ENCODE results near the gene CENPB.

The CENPB gene

DNA sequence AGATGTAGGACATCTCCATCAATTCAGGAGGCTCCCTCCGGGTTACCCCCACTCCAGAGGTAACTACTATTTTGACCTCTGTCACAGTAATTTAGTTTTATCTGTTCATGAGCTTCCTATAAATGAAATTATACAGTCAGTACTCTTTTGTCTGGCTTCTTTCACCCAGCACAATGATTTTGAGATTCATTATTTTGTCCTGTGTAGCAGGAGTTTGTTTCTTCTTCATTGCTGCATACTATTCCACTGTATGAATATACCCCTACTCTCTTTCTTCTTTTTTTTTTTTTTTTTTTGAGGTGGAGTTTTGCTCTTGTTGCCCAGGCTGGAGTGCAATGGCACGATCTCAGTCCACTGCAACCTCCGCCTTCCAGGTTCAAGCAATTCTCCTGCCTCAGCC is 22.0 kb upstream of the CENPB start:
- Histone ChIP-seq H3K9me3 (ENCODE audit: control insufficient read depth, insufficient read depth, low read length) (no peaks in the 10 kb centered on the region), H3K27me3 (ENCODE audit: control insufficient read depth, insufficient read depth, low read length) (no peaks in the 10 kb centered on the region), H3K4me3 (ENCODE audit: low read length) (no peak overlapping the region), H3K27ac (ENCODE audit: low read length) (no peak overlapping the region), H3K36me3 (ENCODE audit: control insufficient read depth, insufficient read depth, low read length) (peaks cover 14% of the 10 kb centered on the region), H3K4me1 (ENCODE audit: control insufficient read depth, insufficient read depth, low read length) (no peaks in the 10 kb centered on the region)
- no peak for DNase-seq (ENCODE audit: low read depth, low spot score)
- WGBS (ENCODE audit: insufficient coverage, insufficient read length) = no CpG with 5 or more reads among the region's 3 CpGs

GRCh38 chr20:3804781-3805180 is 18.2 kb upstream of the CENPB start:
- peaks cover 36% of the 10 kb centered on the region for H3K36me3 ChIP-seq (ENCODE audit: control insufficient read depth, insufficient read depth, low read length)
- WGBS (ENCODE audit: insufficient coverage, insufficient read length) = no CpG with 5 or more reads among the region's 11 CpGs
- H3K4me3 ChIP-seq (ENCODE audit: low read length) = no peak overlapping the region
- no peaks in the 10 kb centered on the region for H3K27me3 ChIP-seq (ENCODE audit: control insufficient read depth, insufficient read depth, low read length)
- H3K4me1 ChIP-seq (ENCODE audit: control insufficient read depth, insufficient read depth, low read length) = peaks cover 5% of the 10 kb centered on the region
- no peak for DNase-seq (ENCODE audit: low read depth, low spot score)
- H3K9me3 ChIP-seq (ENCODE audit: control insufficient read depth, insufficient read depth, low read length) = no peaks in the 10 kb centered on the region
- H3K27ac ChIP-seq (ENCODE audit: low read length) = no peak overlapping the region

DNA sequence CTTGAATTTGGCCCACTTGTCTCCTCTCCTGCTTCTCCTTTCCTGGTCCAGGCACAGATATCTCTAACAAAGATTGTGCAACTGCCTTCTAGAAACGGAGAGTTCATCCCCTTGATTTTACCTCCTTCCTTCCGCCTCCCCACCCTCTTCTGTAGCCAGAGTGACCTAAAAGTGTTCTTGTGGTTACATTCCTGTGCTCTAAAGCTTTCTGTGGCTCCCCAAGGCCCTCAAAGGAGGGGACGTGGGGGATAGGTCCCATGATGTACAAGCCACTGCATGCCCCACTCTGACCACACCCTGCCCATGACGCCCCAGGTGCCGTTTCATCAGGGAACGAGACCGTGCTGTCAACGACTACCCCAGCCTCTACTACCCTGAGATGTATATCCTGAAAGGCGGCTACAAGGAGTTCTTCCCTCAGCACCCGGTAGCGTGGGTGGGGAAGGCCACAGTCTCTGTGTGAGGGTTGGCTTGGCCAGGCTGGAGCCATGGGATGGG is 17.8 kb upstream of the CENPB start:
- H3K27me3 ChIP-seq (ENCODE audit: control insufficient read depth, insufficient read depth, low read length) = no peaks in the 10 kb centered on the region
- H3K9me3 ChIP-seq (ENCODE audit: control insufficient read depth, insufficient read depth, low read length) = no peaks in the 10 kb centered on the region
- no peak overlapping the region for H3K27ac ChIP-seq (ENCODE audit: low read length)
- no peak for DNase-seq (ENCODE audit: low read depth, low spot score)
- peaks cover 36% of the 10 kb centered on the region for H3K36me3 ChIP-seq (ENCODE audit: control insufficient read depth, insufficient read depth, low read length)
- no peak overlapping the region for H3K4me3 ChIP-seq (ENCODE audit: low read length)
- H3K4me1 ChIP-seq (ENCODE audit: control insufficient read depth, insufficient read depth, low read length) = peaks cover 7% of the 10 kb centered on the region
- no CpG with 5 or more reads among the region's 11 CpGs for WGBS (ENCODE audit: insufficient coverage, insufficient read length)

- Histone ChIP-seq H3K9me3 (ENCODE audit: control insufficient read depth, insufficient read depth, low read length) (no peaks in the 10 kb centered on the region), H3K36me3 (ENCODE audit: control insufficient read depth, insufficient read depth, low read length) (peaks cover 36% of the 10 kb centered on the region), H3K4me3 (ENCODE audit: low read length) (no peak overlapping the region), H3K4me1 (ENCODE audit: control insufficient read depth, insufficient read depth, low read length) (peaks cover 12% of the 10 kb centered on the region), H3K27ac (ENCODE audit: low read length) (no peak overlapping the region), H3K27me3 (ENCODE audit: control insufficient read depth, insufficient read depth, low read length) (no peaks in the 10 kb centered on the region)
- DNase-seq (ENCODE audit: low read depth, low spot score) = no peak
- WGBS (ENCODE audit: insufficient coverage, insufficient read length) = no CpG with 5 or more reads among the region's 6 CpGs
Measured at GRCh38 chr20:3803854-3804253, 17.3 kb upstream of the CENPB start.

DNA sequence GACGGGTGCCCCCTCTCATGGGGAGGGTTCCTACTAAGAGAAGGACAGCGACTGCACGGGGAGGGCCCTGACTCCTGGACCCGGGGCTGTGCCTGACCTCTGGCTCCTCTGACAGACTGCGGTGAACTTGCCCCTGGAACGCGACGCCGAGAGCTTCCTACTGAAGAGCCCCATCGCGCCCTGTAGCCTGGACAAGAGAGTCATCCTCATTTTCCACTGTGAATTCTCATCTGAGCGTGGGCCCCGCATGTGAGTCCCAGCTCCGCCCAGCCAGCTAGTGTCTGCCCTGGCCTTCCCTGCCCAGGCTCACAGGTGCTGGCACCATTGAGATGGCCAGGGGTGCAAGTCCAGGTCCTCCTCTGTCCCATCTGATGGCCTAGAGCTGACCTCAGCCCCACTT is 16.7 kb upstream of the CENPB start:
- Histone ChIP-seq H3K4me3 (ENCODE audit: low read length) (no peak overlapping the region), H3K4me1 (ENCODE audit: control insufficient read depth, insufficient read depth, low read length) (peaks cover 13% of the 10 kb centered on the region), H3K36me3 (ENCODE audit: control insufficient read depth, insufficient read depth, low read length) (peaks cover 36% of the 10 kb centered on the region), H3K27ac (ENCODE audit: low read length) (no peak overlapping the region), H3K27me3 (ENCODE audit: control insufficient read depth, insufficient read depth, low read length) (no peaks in the 10 kb centered on the region), H3K9me3 (ENCODE audit: control insufficient read depth, insufficient read depth, low read length) (no peaks in the 10 kb centered on the region)
- DNase-seq (ENCODE audit: low read depth, low spot score) = no peak
- no CpG with 5 or more reads among the region's 14 CpGs for WGBS (ENCODE audit: insufficient coverage, insufficient read length)

GRCh38 chr20:3802524-3803239 is 16.1 kb upstream of the CENPB start:
- peaks cover 13% of the 10 kb centered on the region for H3K4me1 ChIP-seq (ENCODE audit: control insufficient read depth, insufficient read depth, low read length)
- DNase-seq (ENCODE audit: low read depth, low spot score) = no peak
- H3K9me3 ChIP-seq (ENCODE audit: control insufficient read depth, insufficient read depth, low read length) = no peaks in the 10 kb centered on the region
- H3K36me3 ChIP-seq (ENCODE audit: control insufficient read depth, insufficient read depth, low read length) = peaks cover 36% of the 10 kb centered on the region
- no peak overlapping the region for H3K27ac ChIP-seq (ENCODE audit: low read length)
- no peaks in the 10 kb centered on the region for H3K27me3 ChIP-seq (ENCODE audit: control insufficient read depth, insufficient read depth, low read length)
- WGBS (ENCODE audit: insufficient coverage, insufficient read length) = no CpG with 5 or more reads among the region's 11 CpGs
- no peak overlapping the region for H3K4me3 ChIP-seq (ENCODE audit: low read length)

- H3K36me3 ChIP-seq (ENCODE audit: control insufficient read depth, insufficient read depth, low read length) = peaks cover 36% of the 10 kb centered on the region
- H3K9me3 ChIP-seq (ENCODE audit: control insufficient read depth, insufficient read depth, low read length) = no peaks in the 10 kb centered on the region
- peaks cover 14% of the 10 kb centered on the region for H3K4me1 ChIP-seq (ENCODE audit: control insufficient read depth, insufficient read depth, low read length)
Measured at GRCh38 chr20:3801846-3802245, 15.3 kb upstream of the CENPB start.

GRCh38 chr20:3801299-3801698 is 14.8 kb upstream of the CENPB start:
- H3K27me3 ChIP-seq (ENCODE audit: control insufficient read depth, insufficient read depth, low read length) = no peaks in the 10 kb centered on the region
- no CpG with 5 or more reads among the region's 4 CpGs for WGBS (ENCODE audit: insufficient coverage, insufficient read length)
- H3K36me3 ChIP-seq (ENCODE audit: control insufficient read depth, insufficient read depth, low read length) = peaks cover 36% of the 10 kb centered on the region
- H3K4me1 ChIP-seq (ENCODE audit: control insufficient read depth, insufficient read depth, low read length) = peaks cover 14% of the 10 kb centered on the region
- DNase-seq (ENCODE audit: low read depth, low spot score) = no peak
- no peak overlapping the region for H3K4me3 ChIP-seq (ENCODE audit: low read length)
- H3K27ac ChIP-seq (ENCODE audit: low read length) = no peak overlapping the region
- no peaks in the 10 kb centered on the region for H3K9me3 ChIP-seq (ENCODE audit: control insufficient read depth, insufficient read depth, low read length)

More at GRCh38 chr20:3801846-3802245, 15.3 kb upstream of the CENPB start:
- no peak overlapping the region for H3K4me3 ChIP-seq (ENCODE audit: low read length)
- DNase-seq (ENCODE audit: low read depth, low spot score) = no peak
- WGBS (ENCODE audit: insufficient coverage, insufficient read length) = no CpG with 5 or more reads among the region's 13 CpGs
- H3K27me3 ChIP-seq (ENCODE audit: control insufficient read depth, insufficient read depth, low read length) = no peaks in the 10 kb centered on the region
- H3K27ac ChIP-seq (ENCODE audit: low read length) = no peak overlapping the region

GRCh38 chr20:3800878-3801260 is 14.3 kb upstream of the CENPB start:
- Histone ChIP-seq H3K4me1 (ENCODE audit: control insufficient read depth, insufficient read depth, low read length) (peaks cover 14% of the 10 kb centered on the region), H3K27me3 (ENCODE audit: control insufficient read depth, insufficient read depth, low read length) (no peaks in the 10 kb centered on the region), H3K4me3 (ENCODE audit: low read length) (no peak overlapping the region), H3K27ac (ENCODE audit: low read length) (no peak overlapping the region), H3K9me3 (ENCODE audit: control insufficient read depth, insufficient read depth, low read length) (no peaks in the 10 kb centered on the region), H3K36me3 (ENCODE audit: control insufficient read depth, insufficient read depth, low read length) (peaks cover 36% of the 10 kb centered on the region)
- no peak for DNase-seq (ENCODE audit: low read depth, low spot score)
- WGBS (ENCODE audit: insufficient coverage, insufficient read length) = no CpG with 5 or more reads among the region's 8 CpGs

- H3K4me3 ChIP-seq (ENCODE audit: low read length) = no peak overlapping the region
- DNase-seq (ENCODE audit: low read depth, low spot score) = no peak
Measured at GRCh38 chr20:3800256-3800877, 13.8 kb upstream of the CENPB start.

GRCh38 chr20:3798908-3799248 is 12.3 kb upstream of the CENPB start:
- Histone ChIP-seq H3K4me3 (ENCODE audit: low read length) (no peak overlapping the region), H3K27me3 (ENCODE audit: control insufficient read depth, insufficient read depth, low read length) (no peaks in the 10 kb centered on the region), H3K9me3 (ENCODE audit: control insufficient read depth, insufficient read depth, low read length) (no peaks in the 10 kb centered on the region), H3K4me1 (ENCODE audit: control insufficient read depth, insufficient read depth, low read length) (peaks cover 14% of the 10 kb centered on the region), H3K36me3 (ENCODE audit: control insufficient read depth, insufficient read depth, low read length) (peaks cover 25% of the 10 kb centered on the region), H3K27ac (ENCODE audit: low read length) (no peak overlapping the region)
- WGBS (ENCODE audit: insufficient coverage, insufficient read length) = no CpG with 5 or more reads among the region's 3 CpGs
- no peak for DNase-seq (ENCODE audit: low read depth, low spot score)

More at GRCh38 chr20:3800256-3800877, 13.8 kb upstream of the CENPB start:
- Histone ChIP-seq H3K36me3 (ENCODE audit: control insufficient read depth, insufficient read depth, low read length) (peaks cover 32% of the 10 kb centered on the region), H3K27me3 (ENCODE audit: control insufficient read depth, insufficient read depth, low read length) (no peaks in the 10 kb centered on the region), H3K4me1 (ENCODE audit: control insufficient read depth, insufficient read depth, low read length) (peaks cover 14% of the 10 kb centered on the region), H3K9me3 (ENCODE audit: control insufficient read depth, insufficient read depth, low read length) (no peaks in the 10 kb centered on the region), H3K27ac (ENCODE audit: low read length) (no peak overlapping the region)
- WGBS (ENCODE audit: insufficient coverage, insufficient read length) = no CpG with 5 or more reads among the region's 18 CpGs

All from iPS DF 6.9 (cell line).